T-helper 1 cell treated with Interleukin-12 subunit alpha and Interleukin-12 subunit beta and Interleukin-4 antibody, amounts not matched to agents 30 ng/mL and 1 ng/mL, for 36 hours (primary cell): ENCODE measurements around the gene LYRM4. TPM values are rescaled to one million over a fixed set of nuclear protein-coding genes. Genes with fewer than 3 reads are reported as not detected.

Experiments
- intact Hi-C: fragments of 100-400 bp; cut with micrococcal nuclease; formaldehyde crosslinking; loops from one replicate; pipeline ENCODE4 v1.15.1; 2024
- total RNA-seq: library from RNA; stranded (reverse); gene quantifications from 2 replicates; pipeline ENCODE4 v1.2.3, GENCODE V29; 2022

The LYRM4 gene
- total RNA-seq, 1 donor from 2014 or later: 25.8 TPM

GRCh38 chr6:5282191-5282623, 21.5 kb upstream of the LYRM4 start:
- intact Hi-C loops: no loop called here

GRCh38 chr6:5280920-5281319, 20.2 kb upstream of the LYRM4 start:
- intact Hi-C loops: loop anchor here (1.0 to 2.0 kb wide), 3 partner anchors 9 to 22 kb away; partner anchors contain the start of gene FARS2

GRCh38 chr6:5279891-5280338, 19.2 kb upstream of the LYRM4 start:
- intact Hi-C loops: loop anchor here (1.0 to 2.0 kb wide), 3 partner anchors 8 to 23 kb away; partner anchors contain the start of gene FARS2

GRCh38 chr6:5278565-5279120, 17.9 kb upstream of the LYRM4 start:
- intact Hi-C loops: no loop called here

GRCh38 chr6:5278047-5278446, 17.3 kb upstream of the LYRM4 start:
- intact Hi-C loops: no loop called here

GRCh38 chr6:5277589-5277988, 16.8 kb upstream of the LYRM4 start:
- intact Hi-C loops: no loop called here

- intact Hi-C loops: no loop called here
These were observed 15.8 kb upstream of the LYRM4 start for GRCh38 chr6:5276581-5276980.

GRCh38 chr6:5275497-5275896, 14.7 kb upstream of the LYRM4 start:
- intact Hi-C loops: loop anchor here (1.0 kb wide), 1 partner anchor 132 kb away; no protein-coding TSS in a partner anchor

- intact Hi-C loops: no loop called here
These were observed 13.5 kb upstream of the LYRM4 start for GRCh38 chr6:5274231-5274630.

GRCh38 chr6:5271926-5272325, 11.2 kb upstream of the LYRM4 start:
- intact Hi-C loops: loop anchor here (1.0 kb wide), 1 partner anchor 8 kb away; no protein-coding TSS in a partner anchor

- intact Hi-C loops: no loop called here
These were observed 9.4 kb upstream of the LYRM4 start for GRCh38 chr6:5270093-5270680.

GRCh38 chr6:5266423-5266822, 5.7 kb upstream of the LYRM4 start:
- intact Hi-C loops: no loop called here

- intact Hi-C loops: loop anchor here (1.0 to 5.0 kb wide), 5 partner anchors 19 to 1126 kb away; partner anchors contain the start of genes CDYL, ECI2 and NRN1
These were observed 877 bp upstream of the LYRM4 start for GRCh38 chr6:5261545-5262109.

GRCh38 chr6:5260111-5260620, 584 bp downstream of the LYRM4 start:
- intact Hi-C loops: loop anchor here (1.0 to 5.0 kb wide), 7 partner anchors 43 to 1242 kb away; partner anchors contain the start of gene NRN1

- intact Hi-C loops: no loop called here
These were observed 1.3 kb downstream of the LYRM4 start for GRCh38 chr6:5259428-5259827.

- intact Hi-C loops: no loop called here
These were observed 3.4 kb downstream of the LYRM4 start for GRCh38 chr6:5257400-5257799.

- intact Hi-C loops: no loop called here
These were observed 3.8 kb downstream of the LYRM4 start for GRCh38 chr6:5256952-5257351.

GRCh38 chr6:5250911-5251310, 9.8 kb downstream of the LYRM4 start:
- intact Hi-C loops: loop anchor here (1.0 kb wide), 1 partner anchor 108 kb away; no protein-coding TSS in a partner anchor

GRCh38 chr6:5250451-5250850, 10.3 kb downstream of the LYRM4 start:
- intact Hi-C loops: no loop called here

- intact Hi-C loops: no loop called here
These were observed 11.2 kb downstream of the LYRM4 start for GRCh38 chr6:5249451-5250122.

- intact Hi-C loops: no loop called here
These were observed 12.2 kb downstream of the LYRM4 start for GRCh38 chr6:5248302-5249098.
